Naive thymus-derived CD8-positive, alpha-beta T cell (primary cell): Measurements from ENCODE around the gene KCNK10. TPM values are rescaled to one million over a fixed set of nuclear protein-coding genes. Genes with fewer than 3 reads are reported as not detected.
"Not testable (repeated sequence)": the region's sequence is repeated elsewhere in the genome, so short reads cannot be mapped to it uniquely, and the experiment has no call there.

Source experiments
- ATAC-seq, 2 donors: fragments of 150-1000 bp; cut with Tn5 transposase in 1 of 2; sonication (Bioruptor Pico), chemical (Tn5 transposase) in 1 of 2; 1 replicate in 1 of 2; 2 replicates in 1 of 2; pipeline ENCODE4 v1.10.0; 2021; ENCODE audit warnings: mild to moderate bottlenecking in 2 of 2, moderate library complexity in 2 of 2
- POLR2A ChIA-PET: fragments of 350-600 bp; sonication (Branson Sonifier 250); formaldehyde crosslinking; loops from one replicate; lab custom pipeline; 2021; ENCODE audit warnings: antibody characterized with exemption; lab: Charles Lee
- DNase-seq, 10 donors: peaks; one replicate each; pipeline versions ENCODE4 v3.0.0 to v3.0.0-alpha.2; 2020 to 2022
- H3K27ac Mint-ChIP-seq, 10 donors: one replicate each; pipeline ENCODE4 v1.8.0; 2020 to 2022; ENCODE audit warnings: mild to moderate bottlenecking in 10 of 10, mixed read lengths in 10 of 10, moderate library complexity in 4 of 10, inconsistent platforms in 1 of 10
- H3K27me3 Mint-ChIP-seq, 5 donors: one replicate each; pipeline ENCODE4 v1.8.0; 2021 to 2022; ENCODE audit warnings: mixed read lengths in 5 of 5
- H3K36me3 Mint-ChIP-seq, 3 donors: one replicate each; pipeline ENCODE4 v1.8.0; 2020 to 2022; ENCODE audit warnings: mixed read lengths in 3 of 3, mild to moderate bottlenecking in 2 of 3, inconsistent platforms in 1 of 3
- H3K4me1 Mint-ChIP-seq, 4 donors: one replicate each; pipeline ENCODE4 v1.8.0; 2021 to 2022; ENCODE audit warnings: mixed read lengths in 4 of 4
- H3K4me3 Mint-ChIP-seq, 10 donors: one replicate each; pipeline ENCODE4 v1.8.0; 2020 to 2022; ENCODE audit warnings: mild to moderate bottlenecking in 10 of 10, mixed read lengths in 10 of 10, moderate library complexity in 6 of 10, inconsistent platforms in 1 of 10
- H3K9me3 Mint-ChIP-seq, 9 donors: one replicate each; pipeline ENCODE4 v1.8.0; 2020 to 2022; ENCODE audit warnings: mixed read lengths in 9 of 9, mild to moderate bottlenecking in 3 of 9, inconsistent platforms in 1 of 9, moderate library complexity in 1 of 9
- polyA plus RNA-seq, 3 donors: library from polyadenylated mRNA; unstranded; fragments of 300-500 nt; fragmentation: Illumina TruSeq; gene quantifications; one replicate each; pipeline ENCODE4 v1.2.3, GENCODE V29; 2021
- total RNA-seq, 8 experiments: library from RNA in 2 of 8; stranded (reverse) in 2 of 8; gene quantifications; one replicate each; pipeline ENCODE4 v1.2.3 and lab custom pipeline; 2021 to 2026

Gene KCNK10
- total and polyA plus RNA-seq, 5 experiments from 2014 or later: not detected

GRCh38 chr14:88281447-88281846, 41.6 kb downstream of the KCNK10 start:
- ATAC-seq (no peak), DNase-seq (no peak)
- POLR2A ChIA-PET: no interaction called here
- Mint-ChIP-seq H3K4me1 (peaks cover 0 to 4% (median 0%) of the 10 kb centered on the region in 4 donors), H3K27me3 (peaks cover 10 to 36% (median 12%) of the 10 kb centered on the region in 5 donors), H3K4me3 (no peak overlapping the region), H3K36me3 (no peaks in the 10 kb centered on the region), H3K9me3 (peaks cover 0 to 16% (median 0%) of the 10 kb centered on the region in 9 donors), H3K27ac (no peak overlapping the region)

- H3K4me1 Mint-ChIP-seq: peaks cover 0 to 4% (median 0%) of the 10 kb centered on the region in 4 donors
- peaks cover 0 to 16% (median 0%) of the 10 kb centered on the region in 9 donors for H3K9me3 Mint-ChIP-seq
- ATAC-seq: no peak
Measured at GRCh38 chr14:88276923-88277596, 46.0 kb downstream of the KCNK10 start.

GRCh38 chr14:88272390-88273269, 50.4 kb downstream of the KCNK10 start:
- no peak for ATAC-seq
- peaks cover 11 to 61% (median 25%) of the 10 kb centered on the region in 5 donors for H3K27me3 Mint-ChIP-seq
- no peak overlapping the region for H3K27ac Mint-ChIP-seq
- DNase-seq: no peak
- no peaks in the 10 kb centered on the region for H3K36me3 Mint-ChIP-seq
- POLR2A ChIA-PET: no interaction called here
- H3K4me3 Mint-ChIP-seq: no peak overlapping the region
- H3K9me3 Mint-ChIP-seq: no peaks in the 10 kb centered on the region
- H3K4me1 Mint-ChIP-seq: no peaks in the 10 kb centered on the region

More at GRCh38 chr14:88276923-88277596, 46.0 kb downstream of the KCNK10 start:
- no peak for DNase-seq
- Mint-ChIP-seq H3K4me3 (no peak overlapping the region), H3K36me3 (no peaks in the 10 kb centered on the region), H3K27ac (no peak overlapping the region), H3K27me3 (peaks cover 20 to 62% (median 26%) of the 10 kb centered on the region in 5 donors)
- POLR2A ChIA-PET: no interaction called here

DNA sequence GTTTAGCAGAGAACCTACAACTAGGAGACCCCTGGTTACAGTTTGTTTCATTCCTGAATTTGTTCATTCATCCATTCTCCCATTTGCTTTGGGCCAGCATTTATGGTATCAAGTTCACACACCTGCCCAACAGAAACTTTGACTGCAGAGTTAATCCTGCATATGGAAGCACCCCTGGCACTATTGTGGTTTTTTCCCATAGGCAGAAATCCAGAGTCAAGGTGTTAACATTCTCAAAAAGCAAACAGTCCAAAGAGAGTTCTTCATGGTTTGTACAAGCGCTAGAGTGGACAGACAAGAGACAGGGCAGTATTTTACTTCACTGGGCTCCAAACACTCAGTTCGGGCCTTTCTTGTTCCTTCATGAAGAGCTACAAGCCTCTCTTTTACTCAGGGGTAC, 51.9 kb downstream of the KCNK10 start:
- Mint-ChIP-seq H3K4me3 (no peak overlapping the region), H3K27ac (no peak overlapping the region), H3K36me3 (no peaks in the 10 kb centered on the region), H3K4me1 (no peaks in the 10 kb centered on the region), H3K9me3 (no peaks in the 10 kb centered on the region), H3K27me3 (peaks cover 11 to 53% (median 25%) of the 10 kb centered on the region in 5 donors)
- DNase-seq (no peak), ATAC-seq (no peak)
- POLR2A ChIA-PET: no interaction called here

GRCh38 chr14:88270776-88271175, 52.3 kb downstream of the KCNK10 start:
- Mint-ChIP-seq H3K36me3 (no peaks in the 10 kb centered on the region), H3K9me3 (no peaks in the 10 kb centered on the region), H3K27me3 (peaks cover 12 to 57% (median 24%) of the 10 kb centered on the region in 5 donors), H3K4me3 (no peak overlapping the region), H3K4me1 (no peaks in the 10 kb centered on the region), H3K27ac (no peak overlapping the region)
- ATAC-seq (no peak), DNase-seq (no peak)
- POLR2A ChIA-PET: no interaction called here

- POLR2A ChIA-PET: no interaction called here
- Mint-ChIP-seq H3K4me1 (no peaks in the 10 kb centered on the region), H3K9me3 (no peaks in the 10 kb centered on the region), H3K36me3 (no peaks in the 10 kb centered on the region), H3K27me3 (peaks cover 9 to 56% (median 24%) of the 10 kb centered on the region in 5 donors), H3K27ac (no peak overlapping the region), H3K4me3 (no peak overlapping the region)
- ATAC-seq (no peak), DNase-seq (no peak)
Measured at GRCh38 chr14:88269806-88270420, 53.2 kb downstream of the KCNK10 start.

- ATAC-seq (no peak), DNase-seq (no peak)
- POLR2A ChIA-PET: no interaction called here
- Mint-ChIP-seq H3K4me3 (no peak overlapping the region), H3K9me3 (peaks cover 0 to 2% (median 0%) of the 10 kb centered on the region in 9 donors), H3K4me1 (no peaks in the 10 kb centered on the region), H3K36me3 (no peaks in the 10 kb centered on the region), H3K27me3 (peaks cover 10 to 38% (median 20%) of the 10 kb centered on the region in 5 donors), H3K27ac (no peak overlapping the region)
Measured at GRCh38 chr14:88266474-88266873, 56.6 kb downstream of the KCNK10 start.

DNA sequence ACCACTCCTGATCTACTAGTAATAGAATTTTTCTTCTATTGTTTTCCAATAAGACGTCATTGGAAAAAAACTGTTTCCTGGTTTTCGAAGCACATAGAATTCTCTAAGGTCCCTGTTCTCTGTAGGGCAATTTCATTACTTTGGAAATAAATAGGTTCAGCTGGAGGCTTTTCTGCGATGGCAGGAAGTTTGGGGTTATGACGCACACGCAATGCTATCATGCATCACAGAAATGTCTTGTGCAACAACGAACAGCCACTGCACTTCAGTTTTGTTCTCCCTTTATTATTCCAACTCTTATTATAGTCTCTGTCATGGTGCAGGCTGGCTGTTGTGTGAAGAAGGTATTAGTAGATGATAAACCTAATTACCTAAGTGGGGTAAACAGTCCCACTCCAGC, 59.0 kb downstream of the KCNK10 start:
- Mint-ChIP-seq H3K36me3 (no peaks in the 10 kb centered on the region), H3K27me3 (peaks cover 13 to 30% (median 19%) of the 10 kb centered on the region in 5 donors), H3K9me3 (peaks cover 0 to 2% (median 0%) of the 10 kb centered on the region in 9 donors), H3K4me1 (no peaks in the 10 kb centered on the region), H3K27ac (no peak overlapping the region), H3K4me3 (no peak overlapping the region)
- DNase-seq (no peak), ATAC-seq (no peak)
- POLR2A ChIA-PET: no interaction called here

DNA sequence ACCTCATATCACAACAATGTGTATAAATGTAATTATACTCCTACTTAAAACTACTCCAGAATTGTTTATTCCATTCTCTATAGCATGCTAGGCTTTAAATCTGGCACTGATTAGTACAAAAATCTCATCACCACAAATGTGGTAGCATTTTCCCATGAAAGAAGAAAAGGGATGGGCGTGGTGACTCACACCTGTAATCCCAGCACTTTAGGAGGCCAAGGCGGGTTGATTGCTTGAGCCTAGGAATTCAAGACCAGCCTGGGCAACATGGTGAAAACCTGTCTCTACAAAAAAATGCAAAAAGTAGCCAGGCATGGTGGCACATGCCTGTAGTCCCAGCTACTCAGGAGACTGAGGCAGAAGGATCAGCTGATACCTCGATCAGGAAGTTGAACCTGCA, 61.8 kb downstream of the KCNK10 start:
- H3K4me1 Mint-ChIP-seq, H3K36me3 Mint-ChIP-seq, H3K27ac Mint-ChIP-seq, H3K4me3 Mint-ChIP-seq, DNase-seq, POLR2A ChIA-PET, H3K9me3 Mint-ChIP-seq, ATAC-seq: not testable (repeated sequence)
- H3K27me3 Mint-ChIP-seq: peaks cover 21 to 44% (median 28%) of the 10 kb centered on the region in 5 donors

DNA sequence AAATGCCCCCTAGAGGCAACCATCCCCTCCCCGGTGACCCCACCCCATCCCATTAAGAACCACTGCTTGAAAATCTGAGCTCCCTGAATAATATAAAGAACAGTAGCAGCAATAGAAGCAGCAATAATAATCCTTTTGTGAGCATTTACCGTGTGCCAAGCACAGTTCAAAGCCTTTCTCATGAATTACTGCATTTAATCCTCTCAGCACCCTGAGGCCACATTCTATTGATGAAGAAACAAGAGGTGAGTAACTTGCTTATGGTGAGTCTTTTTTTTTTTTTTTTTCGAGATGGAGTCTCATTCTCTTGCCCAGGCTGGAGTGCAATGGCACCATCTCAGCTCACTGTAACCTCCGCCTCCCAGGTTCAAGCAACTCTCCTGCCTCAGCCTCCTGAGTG, 65.0 kb downstream of the KCNK10 start:
- POLR2A ChIA-PET: no interaction called here

GRCh38 chr14:88256997-88257950, 65.8 kb downstream of the KCNK10 start:
- DNase-seq: no peak
- POLR2A ChIA-PET: interaction anchor here (0.6 kb wide), 1 partner anchor 253 kb away, joined by 4 read pairs; no protein-coding TSS in a partner anchor
- H3K27me3 Mint-ChIP-seq: peaks cover 13 to 33% (median 19%) of the 10 kb centered on the region in 5 donors
- no peaks in the 10 kb centered on the region for H3K4me1 Mint-ChIP-seq
- no peak overlapping the region for H3K4me3 Mint-ChIP-seq
- H3K9me3 Mint-ChIP-seq: no peaks in the 10 kb centered on the region
- no peaks in the 10 kb centered on the region for H3K36me3 Mint-ChIP-seq
- ATAC-seq: no peak
- H3K27ac Mint-ChIP-seq: peak overlapping the region in 1 of 10 donors; percentile 29

More for the DNA sequence above, 65.0 kb downstream of the KCNK10 start:
- no peak for ATAC-seq
- H3K4me1 Mint-ChIP-seq: no peaks in the 10 kb centered on the region
- peaks cover 17 to 33% (median 24%) of the 10 kb centered on the region in 5 donors for H3K27me3 Mint-ChIP-seq
- H3K36me3 Mint-ChIP-seq: no peaks in the 10 kb centered on the region
- no peaks in the 10 kb centered on the region for H3K9me3 Mint-ChIP-seq
- no peak overlapping the region for H3K4me3 Mint-ChIP-seq
- DNase-seq: no peak
- H3K27ac Mint-ChIP-seq: no peak overlapping the region

DNA sequence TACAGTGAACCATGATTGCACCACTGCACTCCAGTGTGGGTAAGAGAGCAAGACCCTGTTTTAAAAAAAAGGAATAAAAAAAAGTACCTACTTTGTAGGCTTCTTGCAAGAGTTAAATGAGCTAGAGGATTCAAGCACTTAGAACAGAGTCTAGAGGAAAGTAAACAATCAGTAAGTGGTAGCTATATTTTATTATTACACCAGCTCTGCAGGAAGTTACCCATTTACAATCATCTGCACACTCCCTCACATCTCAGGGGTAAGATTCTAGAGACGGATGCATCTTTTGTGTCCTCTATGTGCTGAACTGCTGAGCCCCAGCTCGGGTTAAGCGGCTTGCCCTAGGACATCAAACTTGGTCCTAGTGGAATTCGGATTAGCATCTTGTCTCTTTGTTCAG, 67.3 kb downstream of the KCNK10 start:
- Mint-ChIP-seq H3K36me3 (no peaks in the 10 kb centered on the region), H3K4me3 (no peak overlapping the region), H3K27ac (no peak overlapping the region), H3K27me3 (peaks cover 11 to 35% (median 16%) of the 10 kb centered on the region in 5 donors), H3K9me3 (no peaks in the 10 kb centered on the region), H3K4me1 (no peaks in the 10 kb centered on the region)
- no peak for ATAC-seq
- POLR2A ChIA-PET: no interaction called here
- DNase-seq: no peak
